Neuronal stem cell (in vitro differentiated cells): Measurements from ENCODE around the gene TPRN.

Experiments
- DNase-seq: peaks from one replicate; pipeline ENCODE4 v3.0.0-alpha.2; 2013; ENCODE audit warnings: low spot score
- H2AFZ ChIP-seq: one replicate; pipeline ENCODE4 v1.6.1; 2013; ENCODE audit warnings: mild to moderate bottlenecking, low read length, inconsistent platforms
- H2AK5ac ChIP-seq: 2 replicates; pipeline ENCODE4 v1.6.1; 2013; ENCODE audit warnings: low read depth, mild to moderate bottlenecking, inconsistent platforms, low read length, moderate library complexity, mixed read lengths
- H2BK120ac ChIP-seq: 2 replicates; pipeline ENCODE4 v1.6.1; 2013; ENCODE audit warnings: low read depth, mild to moderate bottlenecking, inconsistent platforms, low read length, moderate library complexity, mixed read lengths
- H2BK12ac ChIP-seq: one replicate; pipeline ENCODE4 v1.6.1; 2013; ENCODE audit warnings: low read length, inconsistent platforms
- H2BK15ac ChIP-seq: 2 replicates; pipeline ENCODE4 v1.6.1; 2013; ENCODE audit warnings: mild to moderate bottlenecking, low read length, inconsistent platforms, mixed read lengths
- H2BK5ac ChIP-seq: one replicate; pipeline ENCODE4 v1.6.1; 2013; ENCODE audit warnings: inconsistent platforms, mild to moderate bottlenecking, low read length, moderate library complexity
- H3K14ac ChIP-seq: one replicate; pipeline ENCODE4 v1.6.1; 2013; ENCODE audit warnings: low read length, inconsistent platforms
- H3K18ac ChIP-seq: 2 replicates; pipeline ENCODE4 v1.6.1; 2013; ENCODE audit warnings: low read length, inconsistent platforms
- H3K23ac ChIP-seq: 2 replicates; pipeline ENCODE4 v1.6.1; 2013; ENCODE audit warnings: low read depth, mild to moderate bottlenecking, mixed read lengths, low read length, inconsistent platforms; ENCODE audit not compliant: poor library complexity
- H3K27ac ChIP-seq: replicated peaks from 3 replicates; pipeline ENCODE4 v1.5.1; 2013; ENCODE audit warnings: low read length, inconsistent platforms
- H3K27me3 ChIP-seq, 3 experiments: 2 replicates each; pipeline ENCODE4 v1.6.1; 2013; ENCODE audit warnings: low read length in 3 of 3, mild to moderate bottlenecking in 2 of 3, inconsistent platforms in 1 of 3, low read depth in 1 of 3, mixed read lengths in 1 of 3, moderate library complexity in 1 of 3; ENCODE audit not compliant: control insufficient read depth in 3 of 3, insufficient read depth in 3 of 3
- H3K36me3 ChIP-seq, 2 donors: replicated peaks in 1 of 2; 2 replicates each; pipeline ENCODE4 v1.6.1; 2013; ENCODE audit warnings: low read length in 2 of 2; ENCODE audit not compliant: control insufficient read depth in 2 of 2, insufficient read depth in 2 of 2
- H3K4ac ChIP-seq: 2 replicates; pipeline ENCODE4 v1.6.1; 2013; ENCODE audit warnings: inconsistent platforms, mild to moderate bottlenecking, low read length, moderate library complexity
- H3K4me1 ChIP-seq, 2 donors: 1 replicate in 1 of 2; 2 replicates in 1 of 2; pipeline ENCODE4 v1.6.1; 2013; ENCODE audit warnings: low read length in 2 of 2, low read depth in 1 of 2; ENCODE audit not compliant: control insufficient read depth in 2 of 2, insufficient read depth in 1 of 2
- H3K4me2 ChIP-seq: one replicate; pipeline ENCODE4 v1.6.1; 2013; ENCODE audit warnings: mild to moderate bottlenecking, low read length, inconsistent platforms; ENCODE audit not compliant: insufficient read depth, poor library complexity, severe bottlenecking
- H3K4me3 ChIP-seq, 2 donors: 2 replicates each; pipeline ENCODE4 v1.5.1; 2013; ENCODE audit warnings: low read length in 2 of 2, mild to moderate bottlenecking in 2 of 2, inconsistent platforms in 1 of 2, moderate library complexity in 1 of 2
- H3K79me1 ChIP-seq: one replicate; pipeline ENCODE4 v1.6.1; 2013; ENCODE audit warnings: low read depth, mild to moderate bottlenecking, inconsistent platforms, low read length, moderate library complexity
- H3K9ac ChIP-seq: one replicate; pipeline ENCODE4 v1.6.1; 2013; ENCODE audit warnings: mild to moderate bottlenecking, low read depth, low read length, inconsistent platforms; ENCODE audit not compliant: poor library complexity
- H3K9me3 ChIP-seq, 2 donors: replicated peaks in 1 of 2; 2 replicates each; pipeline versions ENCODE3 to v1.6.1; 2013; ENCODE audit warnings: low read length in 2 of 2, mild to moderate bottlenecking in 2 of 2, inconsistent platforms in 1 of 2, low read depth in 1 of 2, mixed read lengths in 1 of 2, moderate library complexity in 1 of 2; ENCODE audit not compliant: control insufficient read depth in 2 of 2, insufficient read depth in 1 of 2
- H4K8ac ChIP-seq: one replicate; pipeline ENCODE4 v1.6.1; 2013; ENCODE audit warnings: low read depth, mild to moderate bottlenecking, inconsistent platforms, low read length, moderate library complexity
- H4K91ac ChIP-seq: one replicate; pipeline ENCODE4 v1.6.1; 2013; ENCODE audit warnings: low read length, low read depth, mild to moderate bottlenecking, inconsistent platforms; ENCODE audit not compliant: poor library complexity
- WGBS, 2 donors: extraction: QIAGEN DNeasy Blood & Tissue Kit; methylation state at CpG; one replicate each; pipeline ENCODE4 v1.1.7; 2013; ENCODE audit warnings: missing lambda C conversion rate in 2 of 2, mixed read lengths in 1 of 2; ENCODE audit not compliant: insufficient read length in 2 of 2, insufficient replicate concordance in 1 of 2; ENCODE audit errors: extremely low coverage in 2 of 2; 5-methylcytosine and 5-hydroxymethylcytosine counted together

TPRN gene

GRCh38 chr9:137230705-137231371 is 30.3 kb upstream of the TPRN start, which contains the start of gene SLC34A3:
TSS of gene SLC34A3 (plus strand) at chr9:137230901. CDS start at chr9:137231703, 802 bp downstream.
- Histone ChIP-seq H3K9me3 (no peaks in the 10 kb centered on the region), H2AK5ac (peak within 1 kb of the TSS; percentile 93), H3K79me1 (peaks cover under 1% of the 10 kb centered on the region), H3K4me1 (peaks cover 0 to 8% of the 10 kb centered on the region in 2 donors), H3K14ac (no peak within 1 kb of the TSS), H3K4ac (no peak within 1 kb of the TSS), H3K36me3 (no peaks in the 10 kb centered on the region), H3K9ac (peak within 1 kb of the TSS; percentile 44), H3K27me3 (peaks cover 0 to 7% (median 0%) of the 10 kb centered on the region in 3 experiments), H2BK5ac (peak within 1 kb of the TSS; percentile 87), H3K4me2 (peak within 1 kb of the TSS; percentile 18), H2BK15ac (no peak within 1 kb of the TSS), H4K91ac (no peak within 1 kb of the TSS), H3K18ac (peak within 1 kb of the TSS; percentile 64), H3K27ac (no peak within 1 kb of the TSS), H2BK12ac (no peak within 1 kb of the TSS), H2BK120ac (no peak within 1 kb of the TSS), H4K8ac (no peak within 1 kb of the TSS), H3K23ac (no peak within 1 kb of the TSS), H3K4me3 (no peak within 1 kb of the TSS), H2AFZ (peak within 1 kb of the TSS; percentile 32)
- no peak for DNase-seq
- no CpG with 5 or more reads among the region's 14 CpGs for WGBS, 2 donors

GRCh38 chr9:137229903-137230704 is 29.6 kb upstream of the TPRN start:
- Histone ChIP-seq H3K4ac (no peak overlapping the region), H3K79me1 (no peaks in the 10 kb centered on the region), H4K8ac (no peak overlapping the region), H3K4me2 (peak overlapping the region; percentile 18), H3K18ac (peak overlapping the region; percentile 38), H3K23ac (no peak overlapping the region), H3K14ac (no peak overlapping the region), H4K91ac (no peak overlapping the region), H3K27ac (no peak overlapping the region), H3K4me1 (peaks cover 0 to 9% of the 10 kb centered on the region in 2 donors), H2BK12ac (no peak overlapping the region), H3K36me3 (no peaks in the 10 kb centered on the region), H2BK120ac (no peak overlapping the region), H3K4me3 (no peak overlapping the region), H2BK15ac (no peak overlapping the region), H2AFZ (peak overlapping the region; percentile 32), H3K9ac (peak overlapping the region; percentile 44), H2BK5ac (peak overlapping the region; percentile 87), H2AK5ac (peak overlapping the region; percentile 93), H3K9me3 (no peaks in the 10 kb centered on the region), H3K27me3 (peaks cover 0 to 7% (median 0%) of the 10 kb centered on the region in 3 experiments)
- no peak for DNase-seq
- no CpG with 5 or more reads among the region's 31 CpGs for WGBS, 2 donors

- Histone ChIP-seq H3K23ac (peak overlapping the region; percentile 93), H3K18ac (peak overlapping the region; percentile 38), H3K27me3 (peaks cover 0 to 7% (median 0%) of the 10 kb centered on the region in 3 experiments), H3K27ac (no peak overlapping the region), H3K4me3 (peak overlapping the region in 1 of 2 donors; percentile 21), H2BK120ac (no peak overlapping the region), H3K4me2 (peak overlapping the region; percentile 11), H3K4ac (peak overlapping the region; percentile 23), H3K36me3 (no peaks in the 10 kb centered on the region), H2AK5ac (no peak overlapping the region), H2BK12ac (no peak overlapping the region), H3K9me3 (no peaks in the 10 kb centered on the region), H4K8ac (no peak overlapping the region), H3K4me1 (peaks cover 0 to 9% of the 10 kb centered on the region in 2 donors), H2BK15ac (no peak overlapping the region), H2AFZ (peak overlapping the region; percentile 32), H3K14ac (no peak overlapping the region), H3K79me1 (no peaks in the 10 kb centered on the region), H3K9ac (peak overlapping the region; percentile 21), H4K91ac (no peak overlapping the region), H2BK5ac (no peak overlapping the region)
- WGBS, 2 donors, result no CpG with 5 or more reads among the region's 27 CpGs
- no peak for DNase-seq
Measured at GRCh38 chr9:137228968-137229896, 28.7 kb upstream of the TPRN start.
